Spleen (tissue), 11 donors: ENCODE results near the gene SERPINE1. TPM values are rescaled to one million over a fixed set of nuclear protein-coding genes. Genes with fewer than 3 reads are reported as not detected.
A peak's percentile ranks its signal among the peaks of the same experiment; 100 is the strongest.

ENCODE experiments used
- DNase-seq: peaks from one replicate; pipeline ENCODE4 v3.0.0-alpha.2; 2020
- H3K27ac ChIP-seq, 8 donors: fragments of 200-600 bp; sonication (generic) in 7 of 8; 1 replicate in 4 of 8; 2 replicates in 4 of 8; pipeline versions ENCODE4 v1.5.0 to v1.8.0; 2016 to 2021; ENCODE audit warnings: inconsistent platforms in 4 of 8, mild to moderate bottlenecking in 4 of 8, moderate library complexity in 1 of 8
- H3K27me3 ChIP-seq, 7 donors: fragments of 200-600 bp; sonication (generic) in 6 of 7; replicated peaks in 1 of 7; 1 replicate in 4 of 7; 2 replicates in 3 of 7; pipeline versions ENCODE4 v1.5.0 to v1.8.0; 2016 to 2021; ENCODE audit warnings: inconsistent platforms in 3 of 7, mild to moderate bottlenecking in 1 of 7
- H3K36me3 ChIP-seq, 6 donors: fragments of 200-600 bp; sonication (generic) in 5 of 6; 1 replicate in 4 of 6; 2 replicates in 2 of 6; pipeline versions ENCODE4 v1.5.0 to v1.8.0; 2016 to 2021; ENCODE audit warnings: inconsistent platforms in 2 of 6
- H3K4me1 ChIP-seq, 6 donors: fragments of 200-600 bp; sonication (generic) in 5 of 6; 1 replicate in 3 of 6; 2 replicates in 3 of 6; pipeline versions ENCODE4 v1.5.0 to v1.8.0; 2016 to 2021; ENCODE audit warnings: inconsistent platforms in 3 of 6
- H3K4me3 ChIP-seq, 8 donors: fragments of 200-600 bp; sonication (generic) in 7 of 8; 1 replicate in 4 of 8; 2 replicates in 4 of 8; pipeline versions ENCODE4 v1.5.0 to v1.8.0; 2016 to 2021; ENCODE audit warnings: inconsistent platforms in 4 of 8, mild to moderate bottlenecking in 4 of 8, moderate library complexity in 2 of 8
- H3K9me3 ChIP-seq, 8 donors: fragments of 200-600 bp; sonication (generic) in 7 of 8; 1 replicate in 4 of 8; 2 replicates in 4 of 8; pipeline versions ENCODE4 v1.5.0 to v1.8.0; 2016 to 2021; ENCODE audit warnings: inconsistent platforms in 4 of 8
- CTCF ChIP-seq, 11 experiments: fragments of 200-600 bp in 7 of 11; fragments of 450-650 bp in 4 of 11; sonication (generic) in 4 of 11; IDR thresholded peaks in 8 of 11; conservative IDR thresholded peaks in 3 of 11; 1 replicate in 7 of 11; 2 replicates in 4 of 11; pipeline versions ENCODE4 v1.4.0 to v1.8.0; 2016 to 2021; ENCODE audit warnings: antibody characterized with exemption in 11 of 11, inconsistent platforms in 4 of 11, mild to moderate bottlenecking in 1 of 11
- POLR2A ChIP-seq, 3 donors: fragments of 450-650 bp; IDR thresholded peaks; one replicate each; pipeline ENCODE4 v1.5.1; 2017; ENCODE audit warnings: antibody characterized with exemption in 3 of 3, mild to moderate bottlenecking in 1 of 3
- POLR2AphosphoS5 ChIP-seq, 3 donors: sonication (generic); formaldehyde crosslinking; IDR thresholded peaks; one replicate each; pipeline ENCODE4 v1.5.1; 2017; ENCODE audit warnings: antibody characterized with exemption in 3 of 3
- WGBS, 5 donors: extraction: QIAGEN DNeasy Blood & Tissue Kit in 3 of 5; methylation state at CpG; one replicate each; pipeline versions ENCODE4 v1.1.5 to v1.1.7; 2013 to 2018; 5-methylcytosine and 5-hydroxymethylcytosine counted together
- intact Hi-C: fragments of 100-400 bp; cut with DNase I; formaldehyde crosslinking; loops from one replicate; pipeline ENCODE4 v1.15.0; 2023; ENCODE audit warnings: low total_unique reads
- polyA plus RNA-seq, 3 donors: library from polyadenylated mRNA; stranded (reverse); fragments of 200-250 nt; gene quantifications; one replicate each; pipeline ENCODE4 v1.2.1, GENCODE V29; 2013
- total RNA-seq, 7 donors: library from RNA; depleted of rRNA in 3 of 7; stranded (reverse); fragments of >200 nt in 3 of 7; fragmentation: NEBNext Ultra II Directional in 4 of 7; extraction: Animal tissue kit (Norgen Biotek cat#: 25700) in 4 of 7; gene quantifications; one replicate each; pipeline versions ENCODE4 v1.1.0 to v1.2.1, GENCODE V29; 2016 to 2021
- donor health status: healthy with polysubstance abuse.
- donor health status: DM: no; HTN: no; CAD: no; lungs with moderate emphysema.
- donor health status: DM: no; HTN: no; CAD: no.
- donor health status: Bipolar disorder and iron deficiency.
- donor health status: healthy.
- donor health status: DM: no; HTN: no; CAD: no.
- donor health status: DM: yes; HTN: yes; CAD: no.

Gene SERPINE1
- total and polyA plus RNA-seq, 10 donors, result 2.2 to 46.4 (median 4.7) TPM

DNA sequence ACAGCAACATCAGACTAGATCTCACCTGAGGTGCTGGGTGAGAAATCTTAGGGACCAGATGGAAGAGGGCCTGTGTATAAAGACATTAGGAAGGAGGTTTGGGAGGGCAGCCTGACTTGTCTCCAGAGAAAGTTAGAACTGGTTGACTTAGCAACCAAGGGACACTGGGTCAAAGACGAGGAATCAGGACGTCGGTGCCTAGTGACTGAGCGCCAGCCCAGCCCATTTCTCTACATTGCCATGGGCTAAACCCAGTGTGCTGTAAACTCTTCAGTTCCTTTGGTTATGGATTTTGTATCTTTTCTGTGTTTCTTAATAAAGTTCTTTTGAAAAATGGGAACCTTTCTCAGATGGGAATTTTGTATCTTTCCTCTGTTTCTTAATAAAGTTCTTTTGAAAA lies 29.3 kb upstream of the SERPINE1 start:
- H3K36me3 ChIP-seq, result peaks cover 0 to 3% (median 0%) of the 10 kb centered on the region in 6 donors
- peaks cover 0 to 28% (median 0%) of the 10 kb centered on the region in 7 donors for H3K27me3 ChIP-seq
- no peak overlapping the region for H3K27ac ChIP-seq
- TF ChIP-seq POLR2AphosphoS5 (IDR thresholded peaks at IDR 0.05), result no peak
- TF ChIP-seq POLR2A (IDR thresholded peaks at IDR 0.05), result no peak
- no peak for TF ChIP-seq CTCF (IDR thresholded peaks at IDR 0.05 in 8 of 11, conservative IDR thresholded peaks at IDR 0.05 in 3 of 11)
- 71 to 81% (median 79%) methylated on average over 4 of the region's 4 CpGs for WGBS, 5 donors
- H3K4me3 ChIP-seq, result no peak overlapping the region
- intact Hi-C loops, result loop anchor here (5.0 kb wide), 1 partner anchor 40 kb away; no protein-coding TSS in a partner anchor
- peaks cover 0 to 47% (median 15%) of the 10 kb centered on the region in 6 donors for H3K4me1 ChIP-seq
- no peak for DNase-seq
- no peaks in the 10 kb centered on the region for H3K9me3 ChIP-seq

DNA sequence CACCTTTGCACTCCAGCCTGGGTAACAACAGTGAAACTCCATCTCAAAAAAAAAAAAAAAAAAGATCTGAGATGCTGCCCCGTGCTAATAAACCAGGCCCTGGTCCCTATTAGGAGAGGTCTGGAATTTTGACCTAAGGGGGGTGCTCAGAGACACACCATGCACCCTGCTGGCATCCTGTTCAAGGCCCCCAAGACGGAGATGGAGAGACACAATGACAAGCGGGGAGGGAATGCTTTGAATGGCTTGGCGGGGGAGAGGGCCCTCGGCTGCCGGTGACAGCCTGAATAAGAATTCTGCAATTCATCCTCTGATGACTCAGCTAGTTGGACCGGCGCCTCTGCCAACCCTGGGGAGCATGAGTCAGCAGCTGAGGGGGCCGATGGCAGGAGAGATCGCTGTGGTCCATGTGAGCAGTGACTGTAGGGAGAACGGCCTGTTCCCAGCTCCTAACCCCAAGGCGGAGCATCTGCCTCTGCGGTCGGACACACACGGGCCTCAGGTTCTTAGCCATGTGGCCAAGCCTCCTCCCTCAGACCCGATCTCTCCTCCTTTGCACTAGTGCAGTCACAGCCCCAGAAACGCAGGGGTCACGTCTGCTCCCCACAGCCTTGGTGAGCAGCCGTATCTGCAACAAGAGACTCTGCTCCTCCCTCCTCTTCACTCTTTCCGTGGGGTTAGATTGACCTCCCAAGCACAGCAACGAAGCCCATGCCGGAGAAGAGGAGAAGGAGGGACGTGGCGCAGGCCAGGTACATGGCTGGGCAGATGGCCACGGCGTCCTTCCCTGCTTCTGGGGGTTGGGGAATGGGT lies 26.7 kb upstream of the SERPINE1 start:
- Histone ChIP-seq H3K27ac (peak overlapping the region in 7 of 8 donors; percentile 29 to 67 (median 52)), H3K9me3 (no peaks in the 10 kb centered on the region), H3K36me3 (no peaks in the 10 kb centered on the region), H3K4me3 (no peak overlapping the region), H3K27me3 (peaks cover 0 to 53% (median 0%) of the 10 kb centered on the region in 7 donors), H3K4me1 (peaks cover 0 to 38% (median 17%) of the 10 kb centered on the region in 6 donors)
- peak; percentile 73 to 79 (median 77) for TF ChIP-seq POLR2AphosphoS5 (IDR thresholded peaks at IDR 0.05)
- no peak for TF ChIP-seq CTCF (IDR thresholded peaks at IDR 0.05 in 8 of 11, conservative IDR thresholded peaks at IDR 0.05 in 3 of 11)
- intact Hi-C loops, result loop anchor here (5.0 kb wide), 1 partner anchor 37 kb away; no protein-coding TSS in a partner anchor
- WGBS, 5 donors, result 27 to 31% (median 29%) methylated on average over 20 to 26 of the region's 26 CpGs
- DNase-seq, result peak; percentile 85

DNA sequence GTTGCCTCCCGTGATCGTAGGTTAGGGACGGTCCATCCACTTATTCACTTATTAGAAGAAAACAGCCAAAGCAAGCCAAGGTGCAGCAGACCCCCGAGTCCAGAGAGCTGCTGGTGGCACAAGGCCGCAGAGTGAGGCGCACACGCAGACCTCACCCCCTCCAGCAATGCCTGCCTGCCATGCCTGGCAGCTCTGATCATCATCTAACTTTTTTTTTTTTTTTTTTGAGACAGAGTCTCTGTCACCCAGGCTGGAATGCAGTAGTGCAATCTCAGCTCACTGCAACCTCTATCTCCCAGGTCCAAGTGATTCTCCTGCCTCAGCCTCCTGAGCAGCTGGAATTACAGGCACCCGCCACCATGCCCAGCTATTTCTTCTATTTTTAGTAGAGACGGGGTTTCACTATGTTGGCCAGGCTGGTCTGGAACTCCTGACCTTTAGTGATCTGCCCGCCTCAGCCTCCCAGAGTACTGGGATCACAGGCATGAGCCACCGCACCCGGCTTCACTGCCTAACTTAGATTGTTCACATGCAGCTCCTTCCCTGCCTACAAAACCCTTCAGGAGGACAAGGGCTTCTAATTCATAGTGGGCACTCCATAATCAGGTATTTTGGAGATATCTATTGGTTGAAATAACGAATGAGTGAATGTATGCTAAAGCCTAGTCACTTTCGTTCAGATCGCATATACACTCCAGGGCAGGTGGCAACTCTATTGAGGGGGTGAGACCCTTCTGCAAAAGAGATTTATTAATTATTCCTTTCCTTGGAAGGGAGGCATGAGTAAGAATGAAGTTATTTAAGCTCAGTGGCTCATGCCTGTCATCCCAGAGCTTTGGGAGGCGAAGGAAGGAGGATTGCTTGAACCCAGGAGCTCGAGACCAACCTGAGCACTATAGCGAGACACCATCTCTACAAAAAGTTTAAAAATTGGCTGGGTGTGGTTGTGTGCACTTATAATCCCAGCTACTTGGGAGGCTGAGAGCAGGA lies 25.8 kb upstream of the SERPINE1 start:
- no peak overlapping the region for H3K4me3 ChIP-seq
- 91 to 92% (median 91%) methylated on average over 18 of the region's 18 CpGs for WGBS, 5 donors
- intact Hi-C loops, result no loop called here

More for the DNA sequence above, 25.8 kb upstream of the SERPINE1 start:
- Histone ChIP-seq H3K4me1 (peaks cover 0 to 37% (median 20%) of the 10 kb centered on the region in 6 donors), H3K27ac (peak overlapping the region in 4 of 8 donors; percentile 52 to 67 (median 58)), H3K27me3 (peaks cover 0 to 62% (median 0%) of the 10 kb centered on the region in 7 donors), H3K9me3 (no peaks in the 10 kb centered on the region), H3K36me3 (no peaks in the 10 kb centered on the region)
- no peak for TF ChIP-seq CTCF (IDR thresholded peaks at IDR 0.05 in 8 of 11, conservative IDR thresholded peaks at IDR 0.05 in 3 of 11)
- no peak for TF ChIP-seq POLR2AphosphoS5 (IDR thresholded peaks at IDR 0.05)
- TF ChIP-seq POLR2A (IDR thresholded peaks at IDR 0.05), result no peak
- DNase-seq, result no peak
